ENCODE results near the gene ECEL1.

The ECEL1 gene

DNA sequence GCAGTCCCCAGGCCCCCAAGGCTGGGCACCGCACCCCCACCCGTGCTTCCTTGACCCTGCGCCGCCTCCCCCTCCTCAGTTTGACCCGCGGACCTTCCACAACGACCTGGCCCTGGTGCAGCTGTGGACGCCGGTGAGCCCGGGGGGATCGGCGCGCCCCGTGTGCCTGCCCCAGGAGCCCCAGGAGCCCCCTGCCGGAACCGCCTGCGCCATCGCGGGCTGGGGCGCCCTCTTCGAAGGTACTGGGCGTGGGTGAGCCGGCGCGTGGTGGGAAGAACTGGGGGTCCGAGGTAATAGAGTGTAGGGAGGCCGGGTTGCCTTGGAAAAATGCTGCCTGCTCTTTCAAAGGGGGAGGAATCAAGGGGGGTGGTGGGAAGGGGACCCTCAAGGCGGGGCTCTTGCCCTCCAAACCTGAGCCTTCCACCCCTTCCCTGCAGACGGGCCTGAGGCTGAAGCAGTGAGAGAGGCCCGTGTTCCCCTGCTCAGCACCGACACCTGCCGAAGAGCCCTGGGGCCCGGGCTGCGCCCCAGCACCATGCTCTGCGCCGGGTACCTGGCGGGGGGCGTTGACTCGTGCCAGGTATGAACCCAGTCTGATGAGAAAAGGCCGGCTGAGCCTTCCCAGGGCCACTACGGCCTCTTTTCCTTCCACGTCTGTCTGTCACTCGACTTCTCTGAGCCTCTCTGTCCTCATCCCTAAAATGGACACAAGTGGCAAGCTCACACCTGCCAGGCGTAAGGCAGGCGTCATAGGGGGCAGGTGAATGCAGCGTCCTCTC is 35.2 kb upstream of the ECEL1 start:
- DNase-seq (ENCODE audit: low read depth in 2 of 2) = no peak

DNA sequence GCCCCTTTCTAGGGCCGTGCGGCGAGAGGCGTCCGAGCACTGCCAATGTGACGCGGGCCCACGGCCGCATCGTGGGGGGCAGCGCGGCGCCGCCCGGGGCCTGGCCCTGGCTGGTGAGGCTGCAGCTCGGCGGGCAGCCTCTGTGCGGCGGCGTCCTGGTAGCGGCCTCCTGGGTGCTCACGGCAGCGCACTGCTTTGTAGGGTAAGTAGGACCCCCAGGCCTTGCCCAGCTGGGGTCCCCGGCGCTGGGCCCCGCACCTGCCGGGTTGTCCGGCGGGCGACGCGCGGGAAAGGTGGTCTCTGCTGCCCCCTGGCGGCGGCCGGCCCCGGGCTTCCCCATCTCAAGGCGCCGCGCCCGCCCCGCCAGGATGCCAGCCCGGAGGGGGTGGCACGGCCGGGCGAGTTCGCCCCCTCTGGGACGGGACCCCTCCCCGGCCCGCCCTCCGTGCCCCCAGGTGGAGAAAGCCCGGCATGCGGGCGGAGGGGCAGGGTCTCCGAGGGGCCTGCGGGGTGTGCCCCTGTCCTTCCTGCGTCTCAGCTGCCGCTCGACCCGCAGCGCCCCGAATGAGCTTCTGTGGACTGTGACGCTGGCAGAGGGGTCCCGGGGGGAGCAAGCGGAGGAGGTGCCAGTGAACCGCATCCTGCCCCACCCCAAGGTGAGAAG is 34.5 kb upstream of the ECEL1 start:
- DNase-seq (ENCODE audit: low read depth in 2 of 2) = peak; percentile 15 to 73

DNA sequence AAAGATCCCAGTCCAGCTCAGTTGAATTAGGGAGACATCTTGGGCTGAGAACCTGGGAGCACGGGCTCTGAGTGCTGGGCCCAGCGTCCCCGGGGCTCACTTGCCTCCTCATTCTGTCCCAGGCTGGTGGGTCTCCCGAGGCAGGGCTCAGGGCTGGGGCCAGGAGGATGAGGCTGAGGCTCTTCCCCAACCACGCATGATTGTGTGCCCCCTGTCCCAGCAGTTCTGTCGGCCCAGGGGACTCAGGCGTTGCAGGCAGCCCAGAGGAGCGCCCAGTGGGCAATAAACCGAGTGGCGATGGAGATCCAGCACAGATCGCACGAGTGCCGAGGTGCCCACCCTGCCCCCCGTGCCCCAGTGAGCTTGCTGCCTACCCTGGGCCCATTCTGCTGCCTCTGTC is 33.5 kb upstream of the ECEL1 start:
- DNase-seq (ENCODE audit: low read depth in 2 of 2) = no peak

DNA sequence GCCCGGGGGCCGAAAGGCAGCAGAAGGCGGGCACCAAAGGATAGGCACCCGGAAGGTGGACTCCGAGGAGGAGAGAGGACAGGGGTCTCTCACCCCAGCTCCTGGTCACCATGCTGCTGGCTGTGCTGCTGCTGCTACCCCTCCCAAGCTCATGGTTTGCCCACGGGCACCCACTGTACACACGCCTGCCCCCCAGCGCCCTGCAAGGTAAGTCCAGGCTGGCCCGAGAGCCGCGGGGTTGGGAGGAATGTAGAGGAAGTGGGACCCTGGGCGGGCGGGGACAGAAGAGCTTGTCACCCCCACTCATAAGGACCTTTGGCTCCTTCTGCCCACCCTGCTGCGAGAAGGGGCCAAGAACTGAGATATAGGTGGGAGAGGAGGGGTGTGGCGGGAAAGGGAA is 32.9 kb upstream of the ECEL1 start:
- no peak for DNase-seq (ENCODE audit: low read depth in 2 of 2)

DNA sequence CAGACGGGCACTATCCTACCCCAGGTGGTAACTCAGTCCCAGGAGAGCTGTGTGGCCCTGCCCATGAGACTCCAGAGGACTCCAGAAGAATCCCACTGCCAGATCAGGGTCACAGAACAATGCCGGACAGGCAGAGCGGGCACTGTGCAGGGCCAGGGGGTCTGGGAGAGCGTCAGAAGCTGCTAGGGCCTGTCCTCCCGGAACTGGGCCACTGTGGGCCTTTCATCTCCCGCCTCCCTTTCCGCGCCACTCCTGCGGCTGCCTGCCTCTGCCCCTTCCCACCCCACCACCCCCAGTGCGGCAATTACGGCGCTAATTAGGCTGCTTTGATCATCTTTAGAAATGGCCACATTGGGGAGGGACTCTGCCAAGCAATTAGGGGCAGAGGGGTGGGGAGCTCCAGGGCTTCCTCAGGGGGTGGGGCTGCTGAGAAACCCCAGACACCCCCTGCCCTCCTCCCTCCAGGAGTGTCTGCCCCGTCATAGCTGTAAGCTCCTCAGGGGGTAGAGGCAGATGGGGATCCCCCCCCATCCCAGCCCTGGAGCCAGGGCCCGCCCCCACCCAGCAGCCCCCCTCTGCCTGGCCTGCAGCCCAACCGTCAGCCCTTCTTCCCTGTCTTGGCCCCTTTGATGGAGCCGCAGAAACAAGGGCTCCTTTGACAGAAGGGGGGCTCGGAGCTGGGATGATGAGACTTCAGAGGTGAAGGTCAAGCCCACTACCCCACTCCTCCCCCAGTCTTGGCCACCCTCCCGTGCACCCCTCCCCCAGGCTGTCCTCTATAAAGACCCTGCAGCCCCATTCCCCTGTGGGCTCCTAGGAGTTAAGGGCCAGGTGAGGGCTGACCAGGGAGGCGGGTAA is 32.2 kb upstream of the ECEL1 start, which contains the start of gene PRSS56:
Gene PRSS56 (plus strand): TSS at position 808 of the 858 bp plus-strand sequence. CDS start 211 bp downstream, outside the sequence.
- DNase-seq (ENCODE audit: low read depth in 2 of 2) = no peak

DNA sequence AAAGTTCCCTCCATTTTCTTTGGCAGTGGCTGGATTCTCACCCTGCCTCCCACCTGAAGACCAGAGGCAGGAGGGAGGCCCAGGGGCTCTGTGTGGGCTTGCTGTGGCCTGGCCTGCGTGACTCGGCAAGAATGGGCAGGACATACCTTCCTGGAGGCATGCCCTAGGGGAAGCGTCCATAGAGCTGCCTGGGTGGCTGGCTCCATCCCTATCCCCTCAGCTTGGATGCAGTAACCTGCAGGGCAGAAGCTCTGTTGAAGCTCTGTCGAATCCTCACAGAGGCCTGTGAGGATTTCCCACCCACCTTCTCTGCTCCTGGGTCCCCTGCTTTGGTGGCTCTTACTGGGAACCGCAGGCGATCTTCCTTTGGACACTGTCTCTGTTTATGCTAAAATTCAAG is 31.2 kb upstream of the ECEL1 start:
- DNase-seq (ENCODE audit: low read depth in 2 of 2) = no peak

DNA sequence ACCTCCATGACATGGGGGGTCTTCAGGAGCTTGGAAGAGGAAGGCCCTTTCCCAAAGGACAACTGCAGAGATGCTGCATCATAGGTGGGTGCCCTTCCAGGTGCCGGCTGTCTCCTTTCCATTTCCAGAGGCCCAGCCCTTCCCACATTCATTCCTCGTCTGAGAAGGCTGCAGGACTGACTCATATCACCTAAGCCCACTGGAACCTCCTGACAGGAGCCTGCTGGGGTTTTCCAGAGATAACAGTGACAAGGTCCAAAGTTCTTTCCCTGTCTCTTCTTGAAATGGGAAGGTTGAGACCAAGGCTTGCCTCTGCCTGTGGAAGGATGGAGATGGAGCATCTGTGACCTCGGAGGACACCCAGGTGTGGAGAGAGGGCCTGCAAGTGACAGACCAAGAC is 28.9 kb upstream of the ECEL1 start:
- DNase-seq (ENCODE audit: low read depth in 2 of 2) = no peak

DNA sequence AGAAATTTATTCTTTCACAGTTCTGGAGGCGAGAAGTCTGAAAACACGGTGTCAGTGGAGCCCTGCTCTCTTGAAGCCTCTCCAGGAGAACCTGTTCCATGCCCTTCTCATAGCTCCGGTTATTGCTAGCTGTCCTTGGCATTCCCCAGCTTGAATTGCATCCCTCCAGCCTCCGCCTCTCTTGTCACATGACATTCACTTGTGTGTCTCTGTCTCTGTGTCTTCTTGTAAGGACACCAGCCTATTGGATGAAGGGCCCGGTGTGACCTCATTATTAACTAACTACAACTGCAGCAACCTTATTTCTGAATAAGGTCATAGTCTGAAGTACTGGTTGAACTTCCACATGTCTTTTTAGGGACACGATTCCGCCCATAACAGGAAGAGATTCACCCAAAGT is 28.0 kb upstream of the ECEL1 start:
- no peak for DNase-seq (ENCODE audit: low read depth in 2 of 2)

DNA sequence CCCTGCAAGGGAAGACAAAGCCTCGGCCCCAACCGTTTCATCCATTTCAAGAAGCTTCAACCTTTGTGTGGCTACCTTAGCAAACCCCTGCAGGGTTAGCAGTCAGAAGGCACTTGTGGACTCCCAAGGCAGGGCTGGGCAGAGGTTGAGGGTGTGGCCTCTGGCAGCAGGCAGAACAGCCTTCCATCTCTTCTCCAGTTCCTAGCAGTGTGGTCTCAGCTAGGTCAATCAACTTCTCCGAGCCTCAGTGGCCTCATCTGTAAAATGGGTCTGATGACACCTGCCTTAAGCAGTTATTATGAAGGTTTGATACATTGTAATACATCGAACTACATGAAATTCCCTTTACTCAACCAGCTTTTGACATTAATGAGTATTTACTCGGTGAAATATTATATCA is 25.7 kb upstream of the ECEL1 start:
- no peak for DNase-seq (ENCODE audit: low read depth in 2 of 2)

DNA sequence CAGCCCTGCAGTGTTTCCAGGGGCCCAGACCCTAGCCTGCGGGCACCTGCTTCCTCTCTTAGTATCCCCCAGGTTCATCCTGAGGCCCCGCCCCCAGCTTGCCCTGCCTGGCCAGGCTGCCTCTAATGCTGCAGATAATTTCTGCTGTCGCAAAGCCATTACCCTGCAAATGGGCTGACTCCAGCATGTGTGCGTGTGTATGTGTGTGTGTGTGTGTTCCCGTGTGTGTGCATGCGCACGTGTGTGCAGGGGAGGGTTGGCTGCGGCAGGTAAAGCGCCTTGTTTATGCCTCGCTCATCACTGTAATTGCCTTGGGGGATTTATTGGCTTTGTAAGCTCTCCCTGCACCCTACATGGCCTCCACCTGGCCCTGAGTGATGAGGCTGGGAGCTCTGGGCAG is 25.0 kb upstream of the ECEL1 start:
- DNase-seq (ENCODE audit: low read depth in 2 of 2) = no peak

DNA sequence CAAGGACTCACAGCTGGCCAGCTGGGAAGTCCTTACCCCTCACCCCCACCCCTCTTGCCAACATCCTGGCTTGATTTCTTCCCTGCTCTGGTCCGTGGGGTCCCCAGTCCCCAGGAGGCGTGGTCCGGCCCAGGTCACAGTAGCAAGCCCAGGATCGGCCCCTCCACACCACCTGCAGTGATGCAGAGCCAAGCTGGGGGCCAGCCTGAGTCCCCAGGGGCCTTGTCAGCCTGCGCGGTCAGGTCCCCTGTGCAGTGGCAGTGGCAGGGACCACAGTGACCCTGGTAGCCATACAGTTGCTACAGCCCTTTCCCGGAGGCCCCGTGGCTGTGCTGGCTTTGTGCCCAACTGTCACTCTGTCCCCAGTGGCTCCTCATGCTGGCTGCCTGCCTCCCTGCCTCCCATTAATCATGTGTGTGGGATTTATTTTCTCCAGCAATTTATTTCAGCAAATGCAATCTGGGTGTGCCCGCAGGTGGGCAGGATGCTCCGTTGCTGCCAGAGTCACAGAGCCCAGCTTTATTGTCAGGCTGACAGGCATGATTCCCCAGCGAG is 23.8 kb upstream of the ECEL1 start:
- no peak for DNase-seq (ENCODE audit: low read depth in 2 of 2)

DNA sequence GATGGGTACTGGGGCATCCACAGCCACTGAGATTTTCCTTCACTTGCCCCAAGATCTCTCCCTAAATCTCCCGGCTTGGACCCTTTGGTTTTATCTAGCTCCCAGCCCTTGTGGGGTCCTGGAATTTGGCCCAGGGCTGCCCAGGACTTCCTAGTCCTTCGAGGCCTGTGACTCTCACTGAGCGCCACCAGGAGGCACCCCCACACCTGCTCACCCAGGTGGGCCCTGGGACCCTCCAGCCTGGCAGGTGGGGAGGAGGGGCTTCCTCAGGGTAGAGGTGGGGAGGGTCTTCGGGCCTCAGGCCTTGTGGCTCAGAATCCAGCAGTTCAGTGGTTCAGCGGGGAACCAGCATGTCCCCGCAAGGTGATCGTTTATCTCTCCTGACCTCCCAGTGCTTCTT is 20.6 kb upstream of the ECEL1 start:
- DNase-seq (ENCODE audit: low read depth in 2 of 2) = no peak

DNA sequence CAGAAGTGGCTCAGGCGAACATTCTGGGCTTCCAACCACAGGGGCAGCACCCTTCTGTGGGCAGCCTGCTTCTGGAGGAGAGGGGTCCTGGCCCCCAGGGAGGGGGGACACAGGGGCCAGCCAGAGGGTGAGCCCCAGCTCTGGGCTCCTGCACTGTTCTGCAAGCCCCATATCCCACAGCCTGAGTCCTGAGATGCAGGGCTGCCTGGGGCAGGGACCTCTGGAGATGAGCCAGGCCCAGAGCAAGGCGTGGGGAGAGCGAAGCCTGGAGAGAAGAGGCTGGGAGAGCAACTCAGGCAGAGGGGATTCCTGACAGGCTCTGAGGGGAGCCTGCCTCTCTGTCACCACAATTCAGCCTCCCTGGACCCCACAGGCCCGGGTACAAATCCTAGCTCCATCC is 19.1 kb upstream of the ECEL1 start:
- no peak for DNase-seq (ENCODE audit: low read depth in 2 of 2)

DNA sequence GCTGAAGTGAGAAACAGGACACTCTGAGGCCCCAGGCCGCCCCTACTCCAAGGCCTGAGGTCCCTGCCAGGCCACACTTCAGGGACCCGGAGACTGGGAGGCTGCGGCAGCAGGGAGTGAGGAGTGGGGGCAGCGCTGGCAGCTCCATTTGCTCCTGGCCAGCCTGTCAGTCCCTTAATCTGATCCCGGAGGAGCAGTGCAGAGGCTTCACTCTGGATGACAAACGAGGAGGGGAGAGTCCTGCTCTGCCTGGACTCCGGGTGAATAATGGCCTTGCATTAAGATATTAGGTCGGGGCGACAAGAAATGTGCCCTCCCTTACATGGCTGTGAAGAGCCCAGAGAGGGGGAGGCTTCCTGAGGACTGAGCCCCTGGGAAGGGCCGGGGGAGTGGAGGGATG is 18.2 kb upstream of the ECEL1 start:
- DNase-seq (ENCODE audit: low read depth in 2 of 2) = no peak

DNA sequence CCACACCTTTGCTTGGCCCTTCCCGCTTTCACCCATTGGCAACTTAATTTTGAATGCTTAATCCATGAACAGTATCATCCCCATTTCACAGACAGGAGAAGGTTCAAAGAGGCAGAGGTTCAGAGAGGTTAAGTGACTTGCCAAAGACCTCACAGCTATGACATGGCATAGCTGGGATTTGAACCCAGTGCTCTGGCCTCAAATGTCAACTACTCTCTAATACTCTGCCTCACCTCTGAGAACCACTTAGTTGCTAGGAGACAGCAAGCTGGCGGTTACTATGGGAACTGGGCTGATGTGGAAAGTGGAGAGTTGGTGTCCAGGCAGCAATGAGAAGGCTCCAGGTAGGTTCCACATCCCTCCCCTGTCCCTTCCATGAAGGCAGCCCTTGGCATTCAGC is 16.8 kb upstream of the ECEL1 start:
- DNase-seq (ENCODE audit: low read depth in 2 of 2) = no peak

DNA sequence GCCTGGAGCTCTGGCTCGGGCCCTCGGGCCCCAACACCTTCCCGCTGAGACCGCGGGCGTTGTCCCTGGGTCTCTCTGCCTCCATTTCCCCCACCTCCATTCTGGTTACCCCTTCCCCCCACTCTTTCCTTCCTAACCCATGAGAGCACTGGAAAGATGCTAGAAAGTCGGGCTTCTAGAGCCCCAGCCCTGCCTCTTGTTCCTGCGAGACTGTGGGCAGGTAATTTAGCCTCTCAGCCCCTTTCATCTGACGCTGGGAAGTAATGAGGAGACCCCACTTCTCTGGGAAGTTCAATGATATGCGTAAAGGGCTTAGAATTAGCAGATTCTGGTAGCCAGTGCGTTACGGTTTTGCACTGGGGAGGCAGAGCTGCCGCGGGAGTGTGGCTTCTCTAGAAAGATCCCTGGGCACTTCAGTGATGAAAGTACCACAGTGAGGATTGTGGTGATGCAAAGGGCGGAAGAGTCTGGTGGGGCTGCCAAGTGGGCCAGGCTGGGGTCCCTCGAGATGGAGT is 16.2 kb upstream of the ECEL1 start:
- DNase-seq (ENCODE audit: low read depth in 2 of 2) = no peak

DNA sequence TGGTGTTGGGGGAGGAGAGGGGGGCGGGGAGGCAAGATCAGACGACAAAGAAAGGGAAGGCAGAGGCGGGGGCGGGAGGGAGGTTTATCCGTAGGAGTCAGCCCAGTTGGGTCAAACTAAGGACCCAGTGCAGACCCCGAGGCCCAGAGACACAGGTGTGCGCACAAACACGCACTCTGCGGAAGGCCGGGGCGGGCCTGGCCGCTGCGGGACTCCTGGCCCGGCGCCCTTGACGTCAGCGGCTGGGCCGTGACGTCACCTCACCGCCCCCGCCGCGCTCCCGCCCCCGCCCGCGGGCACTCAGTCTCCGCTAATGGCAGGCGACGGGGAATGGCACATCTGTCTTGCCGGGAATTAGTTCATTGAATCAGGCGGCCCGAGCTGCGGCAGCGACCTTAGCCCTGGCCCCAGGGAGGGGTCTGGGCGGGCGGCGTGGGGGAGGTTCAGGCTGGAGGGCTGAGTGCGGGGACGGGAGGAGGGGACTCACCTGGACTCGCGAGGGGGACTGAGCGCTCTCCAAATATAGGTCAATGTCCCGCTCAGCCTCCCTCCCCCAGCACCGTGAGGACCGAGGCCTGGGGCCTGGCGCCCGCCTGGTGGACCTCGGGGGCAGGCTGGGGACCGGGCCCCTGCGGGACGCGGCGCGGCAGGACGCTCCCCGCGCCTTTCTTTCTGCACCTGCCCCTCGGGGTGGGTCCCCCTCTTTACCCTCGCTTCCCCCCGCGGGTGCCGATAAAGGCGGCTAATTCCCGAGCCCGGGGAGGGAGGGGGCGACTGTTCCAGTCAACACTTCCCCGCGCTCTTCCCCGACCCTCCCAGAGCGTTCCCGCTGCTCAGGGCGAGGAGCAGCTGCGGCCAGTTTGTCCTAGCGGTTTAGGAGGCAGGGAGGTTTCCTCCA is 15.5 kb upstream of the ECEL1 start:
- DNase-seq (ENCODE audit: low read depth in 2 of 2) = no peak

DNA sequence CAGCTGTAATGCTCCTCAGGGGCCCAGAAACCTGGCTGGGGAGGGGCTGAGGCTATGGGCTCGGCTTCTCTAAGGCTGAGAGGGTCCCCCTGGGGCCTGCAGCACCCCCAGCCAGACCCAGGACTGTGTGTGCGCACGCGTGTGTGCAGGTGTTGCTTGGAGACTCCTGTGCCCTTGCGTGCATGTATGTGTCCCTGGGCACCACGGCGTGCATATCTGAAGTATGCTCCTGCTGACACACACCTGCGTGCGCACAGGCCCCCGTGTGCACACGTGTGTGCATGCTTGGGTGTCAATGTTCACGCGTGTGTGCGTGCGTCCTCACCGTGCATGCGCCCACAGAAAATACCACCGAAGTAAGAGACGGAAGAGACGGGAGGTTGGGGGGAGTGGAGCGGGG is 14.9 kb upstream of the ECEL1 start:
- DNase-seq (ENCODE audit: low read depth in 2 of 2) = no peak

DNA sequence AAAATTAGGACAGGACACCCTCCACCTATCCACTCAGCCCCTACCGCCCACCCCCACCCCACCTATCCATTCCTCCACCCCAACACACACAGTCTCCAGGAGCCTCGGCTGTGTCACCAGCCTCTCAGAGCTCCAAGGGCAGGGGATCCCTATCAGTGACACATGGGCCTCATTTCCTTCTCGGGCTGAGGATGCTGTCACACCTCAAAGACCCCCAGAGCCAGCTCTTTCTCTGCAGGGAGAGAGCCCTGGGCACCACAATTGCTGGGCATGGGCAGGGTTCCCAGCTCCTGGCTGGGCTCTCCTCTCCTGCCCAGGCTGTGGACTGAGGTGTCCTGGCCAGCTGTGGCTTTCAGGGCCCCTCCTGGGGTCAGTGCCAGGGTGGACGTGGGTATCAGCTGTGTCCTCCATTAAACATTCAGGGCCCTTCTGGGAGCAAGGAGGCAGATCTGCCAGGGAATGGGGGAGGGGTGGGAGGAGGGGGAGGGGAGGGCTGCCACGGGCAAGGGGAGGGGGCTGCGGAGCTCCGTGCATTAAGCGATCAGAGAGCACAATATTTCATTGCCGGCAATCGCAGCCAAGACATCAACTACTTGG is 14.3 kb upstream of the ECEL1 start:
- DNase-seq (ENCODE audit: low read depth in 2 of 2) = no peak

DNA sequence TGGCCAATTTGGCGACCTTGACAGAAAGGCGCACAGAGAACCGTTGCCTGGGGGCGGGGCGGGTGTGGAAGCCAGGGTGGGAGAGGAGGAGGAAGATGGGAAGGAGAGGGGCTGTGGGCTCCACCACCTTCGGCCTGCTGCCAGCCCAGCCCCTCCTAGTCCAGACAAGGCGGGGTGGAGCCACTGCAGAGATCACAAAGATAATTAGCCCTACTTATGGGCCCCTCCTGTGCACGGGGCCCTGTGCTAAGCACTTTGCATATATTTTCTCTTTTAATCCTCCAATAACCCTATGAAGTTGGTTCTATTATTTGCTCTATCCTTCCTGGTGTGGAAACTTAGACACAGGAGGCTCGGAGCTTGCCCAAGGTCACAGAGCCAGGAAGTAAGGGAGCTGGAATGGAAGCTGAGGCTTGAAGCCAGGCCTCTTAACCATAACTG is 13.7 kb upstream of the ECEL1 start:
- no peak for DNase-seq (ENCODE audit: low read depth in 2 of 2)

DNA sequence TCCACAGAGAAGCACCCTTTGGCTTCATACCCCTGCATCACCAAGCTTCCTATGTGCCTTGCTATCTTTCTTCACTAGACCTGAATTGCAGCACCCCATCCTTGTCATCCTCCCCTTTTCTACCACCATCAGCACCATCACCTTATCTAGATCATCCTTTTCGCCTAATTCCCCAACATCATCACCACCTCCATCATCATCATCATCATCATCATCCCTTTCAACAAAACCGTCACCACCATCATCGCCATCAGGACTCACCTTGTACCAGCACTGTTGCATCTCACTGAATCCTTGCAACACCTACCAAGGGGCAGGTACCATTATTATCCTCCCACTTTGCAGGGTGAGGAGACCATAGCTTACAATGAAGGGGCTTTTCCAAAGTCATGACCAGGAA is 10.8 kb upstream of the ECEL1 start:
- no peak for DNase-seq (ENCODE audit: low read depth in 2 of 2)
